ENCODE measurements around the gene TNNT3.

DNA sequence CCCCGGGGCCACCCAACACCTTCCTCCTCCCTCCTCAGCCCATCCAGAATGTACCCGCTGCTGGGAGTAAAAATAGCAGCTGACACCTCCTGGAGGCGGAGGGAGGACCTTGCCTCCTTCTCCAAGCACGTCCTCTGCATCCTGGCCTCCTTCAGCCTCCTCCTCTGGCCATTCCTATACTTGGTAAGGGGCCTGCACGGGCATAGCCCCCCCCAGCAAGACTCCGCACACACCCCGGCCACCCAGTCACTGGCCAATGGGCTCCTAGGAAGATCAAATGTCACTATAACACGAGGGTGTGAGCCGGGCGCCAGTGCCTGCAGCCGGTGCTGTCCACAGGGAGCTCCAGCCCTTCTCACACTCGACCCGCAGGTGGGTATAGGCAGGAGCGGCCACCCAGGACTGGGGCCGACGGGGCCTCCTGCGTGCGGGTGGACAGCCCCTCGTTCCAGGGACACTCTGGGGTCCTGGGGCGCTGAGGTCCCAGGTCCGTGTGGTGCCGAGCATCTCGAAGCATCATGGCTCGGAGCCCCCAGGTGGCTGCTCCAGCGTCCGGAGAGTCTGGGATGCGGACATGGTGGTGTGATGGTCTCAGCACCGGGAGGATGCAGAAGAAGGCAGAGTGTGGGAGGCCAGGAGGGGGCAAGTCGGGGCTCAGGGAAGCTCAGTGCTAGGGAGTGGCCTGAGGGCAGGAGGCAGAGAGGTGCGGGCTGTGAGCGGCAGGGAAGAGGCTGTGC lies at the start of gene TNNT3:
- TF ChIP-seq POLR2A (IDR thresholded peaks at IDR 0.05) (no peak), CTCF (IDR thresholded peaks at IDR 0.05) (no peak)

Data from thyroid gland (tissue), 4 donors.